PC-3 (cell line): ENCODE data around the gene SRGAP3. TPM values are rescaled to one million over a fixed set of nuclear protein-coding genes. Genes with fewer than 3 reads are reported as not detected.

ENCODE experiments used
- ATAC-seq: fragments of 200-7000 bp; cut with Tn5 transposase; 2 replicates; pipeline ENCODE4 v1.9.1; 2020; ENCODE audit warnings: mild to moderate bottlenecking, moderate library complexity
- BruUV-seq: library from RNA; stranded (reverse); fragments of 400-500 nt; replicated peaks from 2 replicates; lab custom pipeline; 2021; lab: Mats Ljungman, UMichigan
- CTCF ChIA-PET: fragments of 300-600 bp; sonication (Branson Sonifier 250); formaldehyde crosslinking; loops from one replicate; lab custom pipeline; 2022; ENCODE audit warnings: antibody characterized with exemption; lab: Charles Lee
- POLR2A ChIA-PET: fragments of 300-600 bp; sonication (Branson Sonifier 250); formaldehyde crosslinking; loops from one replicate; lab custom pipeline; 2022; ENCODE audit warnings: antibody characterized with exemption; ENCODE audit not compliant: unreplicated experiment; lab: Charles Lee
- DNase-seq: peaks from one replicate; pipeline ENCODE4 v3.0.0-alpha.2; 2015
- H2AFZ ChIP-seq: fragments of 300-600 bp; sonication (generic); 2 replicates; pipeline ENCODE4 v1.6.0; 2016; ENCODE audit warnings: antibody characterized with exemption, low read length
- H3F3A ChIP-seq: fragments of 300-600 bp; sonication (generic); one replicate; pipeline ENCODE4 v1.6.0; 2017; ENCODE audit warnings: antibody characterized with exemption, low read length, control low read depth, mild to moderate bottlenecking; ENCODE audit not compliant: unreplicated experiment
- H3K27ac ChIP-seq: fragments of 300-600 bp; sonication (generic); 2 replicates; pipeline ENCODE4 v1.5.1; 2016; ENCODE audit warnings: mild to moderate bottlenecking, low read length
- H3K27me3 ChIP-seq: fragments of 300-600 bp; sonication (generic); 2 replicates; pipeline ENCODE4 v1.6.1; 2016; ENCODE audit warnings: low read length, mixed read lengths
- H3K36me3 ChIP-seq: fragments of 300-600 bp; sonication (generic); 2 replicates; pipeline ENCODE4 v1.6.1; 2016; ENCODE audit warnings: low read depth, mixed run types, low read length, mixed read lengths
- H3K4me1 ChIP-seq: fragments of 300-600 bp; sonication (generic); 2 replicates; pipeline ENCODE4 v1.5.1; 2016; ENCODE audit warnings: low read length; ENCODE audit not compliant: insufficient read depth
- H3K4me2 ChIP-seq: fragments of 300-600 bp; sonication (generic); 2 replicates; pipeline ENCODE4 v1.6.0; 2016; ENCODE audit warnings: low read length
- H3K4me3 ChIP-seq: fragments of 300-600 bp; sonication (generic); 2 replicates; pipeline ENCODE4 v1.5.1; 2016; ENCODE audit warnings: mild to moderate bottlenecking, low read length, mixed read lengths
- H3K79me2 ChIP-seq: fragments of 300-600 bp; sonication (generic); 2 replicates; pipeline ENCODE4 v1.6.1; 2017; ENCODE audit warnings: low read length, mixed read lengths
- H3K9ac ChIP-seq: fragments of 300-600 bp; sonication (generic); 2 replicates; pipeline ENCODE4 v1.6.0; 2016; ENCODE audit warnings: mild to moderate bottlenecking, low read length
- H3K9me2 ChIP-seq: fragments of 300-600 bp; sonication (generic); replicated peaks from 2 replicates; pipeline ENCODE4 v1.6.1; 2016; ENCODE audit warnings: mixed run types, low read length, mixed read lengths
- H3K9me3 ChIP-seq: fragments of 300-600 bp; sonication (generic); 2 replicates; pipeline ENCODE4 v1.6.1; 2016; ENCODE audit warnings: low read length, mixed read lengths
- H4K20me1 ChIP-seq: fragments of 300-600 bp; sonication (generic); 2 replicates; pipeline ENCODE4 v1.6.1; 2016; ENCODE audit warnings: low read length, mixed read lengths
- CTCF ChIP-seq: fragments of 300-600 bp; sonication (generic); conservative IDR thresholded peaks from 2 replicates; pipeline ENCODE4 v1.5.1; 2017; ENCODE audit warnings: antibody characterized with exemption, low read depth, mild to moderate bottlenecking, low read length
- EZH2 ChIP-seq: fragments of 300-600 bp; sonication (generic); IDR thresholded peaks from one replicate; pipeline ENCODE4 v1.6.1; 2017; ENCODE audit warnings: antibody characterized with exemption, mild to moderate bottlenecking, low read length; ENCODE audit not compliant: unreplicated experiment
- EZH2phosphoT487 ChIP-seq: fragments of 300-600 bp; sonication (generic); IDR thresholded peaks from 2 replicates; pipeline ENCODE4 v1.6.1; 2018; ENCODE audit warnings: mild to moderate bottlenecking, antibody characterized with exemption, low read length, borderline replicate concordance
- intact Hi-C: fragments of 100-400 bp; cut with micrococcal nuclease; formaldehyde crosslinking; loops from 2 replicates; pipeline ENCODE4 v1.9.0; 2023
- total RNA-seq: library from RNA; depleted of rRNA; stranded (reverse); fragments of >200 nt; gene quantifications from 2 replicates; pipeline ENCODE4 v1.2.3, GENCODE V29; 2014

The SRGAP3 gene
- total RNA-seq, 1 experiment from 2014 or later: 7.5 TPM

GRCh38 chr3:9045371-9045770 is 204.1 kb downstream of the SRGAP3 start:
- CTCF ChIA-PET: no interaction called here

GRCh38 chr3:9043063-9043462 is 206.4 kb downstream of the SRGAP3 start:
- Histone ChIP-seq H3K27ac (no peak overlapping the region), H3F3A (no peaks in the 10 kb centered on the region), H3K36me3 (no peaks in the 10 kb centered on the region), H2AFZ (no peak overlapping the region), H4K20me1 (no peaks in the 10 kb centered on the region), H3K4me2 (no peak overlapping the region), H3K4me1 (no peaks in the 10 kb centered on the region), H3K9ac (no peak overlapping the region), H3K79me2 (no peaks in the 10 kb centered on the region), H3K27me3 (no peaks in the 10 kb centered on the region), H3K4me3 (no peak overlapping the region), H3K9me2 (no peaks in the 10 kb centered on the region), H3K9me3 (no peaks in the 10 kb centered on the region)
- intact Hi-C loops: no loop called here
- ATAC-seq (no peak), DNase-seq (no peak)
- BruUV-seq: no TSS peak
- no peak for TF ChIP-seq EZH2
- ChIA-PET POLR2A (no interaction called here), CTCF (no interaction called here)

More at GRCh38 chr3:9045371-9045770, 204.1 kb downstream of the SRGAP3 start:
- H3K9me2 ChIP-seq: no peaks in the 10 kb centered on the region
- no peak overlapping the region for H3K4me3 ChIP-seq
- H3K9me3 ChIP-seq: no peaks in the 10 kb centered on the region
- no peak overlapping the region for H3K27ac ChIP-seq
- no peaks in the 10 kb centered on the region for H4K20me1 ChIP-seq
- ATAC-seq (no peak), DNase-seq (no peak)
- intact Hi-C loops: no loop called here
- peaks cover 7% of the 10 kb centered on the region for H3K4me1 ChIP-seq
- no peaks in the 10 kb centered on the region for H3K79me2 ChIP-seq
- H2AFZ ChIP-seq: no peak overlapping the region
- no peak overlapping the region for H3K4me2 ChIP-seq
- no peaks in the 10 kb centered on the region for H3K36me3 ChIP-seq
- no TSS peak for BruUV-seq
- TF ChIP-seq CTCF (no peak), EZH2 (no peak), EZH2phosphoT487 (no peak)
- no peaks in the 10 kb centered on the region for H3F3A ChIP-seq
- no peaks in the 10 kb centered on the region for H3K27me3 ChIP-seq
- H3K9ac ChIP-seq: no peak overlapping the region
- POLR2A ChIA-PET: no interaction called here

- Histone ChIP-seq H3K79me2 (no peaks in the 10 kb centered on the region), H3K36me3 (no peaks in the 10 kb centered on the region), H3K27me3 (no peaks in the 10 kb centered on the region), H3K4me2 (no peak overlapping the region), H3K9ac (no peak overlapping the region), H3K9me3 (no peaks in the 10 kb centered on the region), H3F3A (no peaks in the 10 kb centered on the region), H3K9me2 (no peaks in the 10 kb centered on the region), H3K4me1 (no peaks in the 10 kb centered on the region), H3K4me3 (no peak overlapping the region), H2AFZ (no peak overlapping the region), H4K20me1 (no peaks in the 10 kb centered on the region), H3K27ac (no peak overlapping the region)
- no peak for ATAC-seq
- peak; percentile 7 for DNase-seq
- intact Hi-C loops: no loop called here
- TF ChIP-seq EZH2phosphoT487 (no peak), EZH2 (no peak), CTCF (no peak)
- BruUV-seq: no TSS peak
- CTCF ChIA-PET: no interaction called here
- POLR2A ChIA-PET: no interaction called here
Observed at GRCh38 chr3:9041626-9042025, 207.8 kb downstream of the SRGAP3 start.
